IMR-90 (cell line): ENCODE data around the gene HRH1. TPM values are rescaled to one million over a fixed set of nuclear protein-coding genes. Genes with fewer than 3 reads are reported as not detected.

Experiments
- ATAC-seq: fragments of 200-7000 bp; cut with Tn5 transposase; 2 replicates; pipeline ENCODE4 v1.9.1; 2020; ENCODE audit warnings: low read depth, mild to moderate bottlenecking, moderate library complexity
- BruUV-seq: library from RNA; stranded (reverse); fragments of 400-500 nt; replicated peaks from 2 replicates; lab custom pipeline; 2021; lab: Mats Ljungman, UMichigan
- CTCF ChIA-PET: fragments of 300-600 bp; formaldehyde crosslinking; extraction: SDS; loops from one replicate; lab custom pipeline; 2021; ENCODE audit warnings: antibody characterized with exemption; lab: Yijun Ruan, JAX
- POLR2A ChIA-PET: fragments of 300-600 bp; sonication (Branson Sonifier 250); formaldehyde crosslinking; loops from one replicate; lab custom pipeline; 2022; ENCODE audit warnings: antibody characterized with exemption; ENCODE audit not compliant: unreplicated experiment; lab: Charles Lee
- DNase-seq: peaks from one replicate; pipeline ENCODE4 v3.0.0; 2013
- H2AFZ ChIP-seq: replicated peaks from 2 replicates; pipeline ENCODE3; 2013; ENCODE audit warnings: low read length, mild to moderate bottlenecking; ENCODE audit not compliant: poor library complexity
- H2AK5ac ChIP-seq: 2 replicates; pipeline ENCODE4 v1.6.1; 2013; ENCODE audit warnings: low read depth, low read length, inconsistent platforms
- H2AK9ac ChIP-seq: replicated peaks from 2 replicates; pipeline ENCODE3; 2013; ENCODE audit warnings: mild to moderate bottlenecking, low read depth, low read length, moderate library complexity; ENCODE audit not compliant: poor library complexity
- H2BK120ac ChIP-seq: 2 replicates; pipeline ENCODE4 v1.6.1; 2013; ENCODE audit warnings: low read depth, low read length, inconsistent platforms
- H2BK15ac ChIP-seq: 3 replicates; pipeline ENCODE4 v1.6.1; 2013; ENCODE audit warnings: low read depth, low read length, inconsistent platforms
- H2BK20ac ChIP-seq: 2 replicates; pipeline ENCODE4 v1.6.1; 2013; ENCODE audit warnings: low read depth, mild to moderate bottlenecking, inconsistent platforms, low read length, moderate library complexity
- H2BK5ac ChIP-seq: 2 replicates; pipeline ENCODE4 v1.6.1; 2013; ENCODE audit warnings: mild to moderate bottlenecking, low read depth, low read length, inconsistent platforms; ENCODE audit not compliant: poor library complexity, severe bottlenecking
- H3K14ac ChIP-seq: replicated peaks from 2 replicates; pipeline ENCODE4 v1.6.1; 2013; ENCODE audit warnings: low read depth, low read length, inconsistent platforms
- H3K18ac ChIP-seq: 2 replicates; pipeline ENCODE4 v1.6.1; 2013; ENCODE audit warnings: low read depth, low read length, control low read depth
- H3K23ac ChIP-seq: 2 replicates; pipeline ENCODE4 v1.6.1; 2013; ENCODE audit warnings: low read depth, low read length, inconsistent platforms
- H3K27ac ChIP-seq: 2 replicates; pipeline ENCODE4 v1.5.1; 2013; ENCODE audit warnings: mild to moderate bottlenecking, control low read depth, low read length; ENCODE audit not compliant: insufficient read depth
- H3K27me3 ChIP-seq: 2 replicates; pipeline ENCODE4 v1.6.1; 2013; ENCODE audit warnings: low read length; ENCODE audit not compliant: control insufficient read depth, insufficient read depth
- H3K36me3 ChIP-seq: 2 replicates; pipeline ENCODE4 v1.6.1; 2013; ENCODE audit warnings: low read length, mixed read lengths; ENCODE audit not compliant: control insufficient read depth, insufficient read depth
- H3K4ac ChIP-seq: 2 replicates; pipeline ENCODE4 v1.6.1; 2013; ENCODE audit warnings: low read depth, low read length, inconsistent platforms
- H3K4me1 ChIP-seq: 2 replicates; pipeline ENCODE4 v1.6.1; 2013; ENCODE audit warnings: low read length, mixed read lengths; ENCODE audit not compliant: control insufficient read depth, insufficient read depth
- H3K4me2 ChIP-seq: 2 replicates; pipeline ENCODE4 v1.6.1; 2013; ENCODE audit warnings: low read depth, mild to moderate bottlenecking, control low read depth, low read length, moderate library complexity
- H3K4me3 ChIP-seq: 2 replicates; pipeline ENCODE4 v1.5.1; 2013; ENCODE audit warnings: low read depth, mild to moderate bottlenecking, control low read depth, low read length, moderate library complexity; ENCODE audit not compliant: insufficient read depth
- H3K56ac ChIP-seq: 2 replicates; pipeline ENCODE4 v1.6.1; 2013; ENCODE audit warnings: low read length, inconsistent platforms; ENCODE audit not compliant: insufficient read depth; ENCODE audit errors: extremely low read depth
- H3K79me1 ChIP-seq, 2 experiments: 2 replicates each; pipeline ENCODE4 v1.6.1; 2013; ENCODE audit warnings: low read length in 2 of 2, inconsistent platforms in 1 of 2, low read depth in 1 of 2
- H3K9ac ChIP-seq: 2 replicates; pipeline ENCODE4 v1.6.1; 2013; ENCODE audit warnings: low read depth, low read length, control low read depth
- H3K9me1 ChIP-seq: 2 replicates; pipeline ENCODE4 v1.6.1; 2013; ENCODE audit warnings: low read length, inconsistent platforms; ENCODE audit not compliant: insufficient read depth
- H3K9me3 ChIP-seq: 2 replicates; pipeline ENCODE4 v1.6.1; 2013; ENCODE audit warnings: low read length; ENCODE audit not compliant: control insufficient read depth, insufficient read depth
- H4K20me1 ChIP-seq: 2 replicates; pipeline ENCODE4 v1.6.1; 2013; ENCODE audit warnings: low read length, inconsistent platforms; ENCODE audit not compliant: insufficient read depth
- H4K5ac ChIP-seq: 2 replicates; pipeline ENCODE4 v1.6.1; 2013; ENCODE audit warnings: mild to moderate bottlenecking, low read depth, low read length, control low read depth
- H4K8ac ChIP-seq, 2 experiments: 2 replicates each; pipeline ENCODE4 v1.6.1; 2013; ENCODE audit warnings: low read depth in 2 of 2, low read length in 2 of 2, control low read depth in 1 of 2, inconsistent platforms in 1 of 2
- H4K91ac ChIP-seq: 2 replicates; pipeline ENCODE4 v1.6.1; 2013; ENCODE audit warnings: low read depth, low read length, inconsistent platforms; ENCODE audit not compliant: insufficient read depth
- CHD1 ChIP-seq: IDR thresholded peaks from 2 replicates; pipeline ENCODE4 v1.6.1; 2012; ENCODE audit warnings: low read depth, low read length, improper control_type of control experiment
- FOS ChIP-seq: fragments of 150-350 bp; IDR thresholded peaks from 2 replicates; pipeline ENCODE4 v1.6.1; 2016; ENCODE audit warnings: low read depth, low read length
- MAZ ChIP-seq: IDR thresholded peaks from 2 replicates; pipeline ENCODE4 v1.6.1; 2012; ENCODE audit warnings: low read depth, mild to moderate bottlenecking, low read length, improper control_type of control experiment, moderate library complexity, borderline replicate concordance
- POLR2A ChIP-seq: IDR thresholded peaks from 2 replicates; pipeline ENCODE4 v1.6.1; 2012; ENCODE audit warnings: mild to moderate bottlenecking, low read depth, low read length
- RAD21 ChIP-seq: IDR thresholded peaks from 2 replicates; pipeline ENCODE4 v1.6.1; 2012; ENCODE audit warnings: low read length, improper control_type of control experiment
- RCOR1 ChIP-seq: IDR thresholded peaks from 2 replicates; pipeline ENCODE4 v1.6.1; 2012; ENCODE audit warnings: mild to moderate bottlenecking, low read length, improper control_type of control experiment; ENCODE audit not compliant: insufficient replicate concordance
- WGBS, 2 experiments: methylation state at CpG; one replicate each; pipeline versions ENCODE4 v1.1.5 to v1.1.7; 2013; ENCODE audit warnings: missing lambda C conversion rate in 2 of 2; ENCODE audit not compliant: insufficient read length in 1 of 2; ENCODE audit errors: extremely low coverage in 2 of 2; 5-methylcytosine and 5-hydroxymethylcytosine counted together
- dilution Hi-C: fragments of 300-500 bp; cut with HindIII; formaldehyde crosslinking; loops from one replicate; pipeline ENCODE4 v1.14.3; 2018; ENCODE audit warnings: low sequenced_read_pairs; ENCODE audit not compliant: unreplicated experiment
- in situ Hi-C: fragments of 300-500 bp; cut with MboI; formaldehyde crosslinking; loops from 3 replicates; pipeline ENCODE4 v1.14.3; 2019; ENCODE audit warnings: low sequenced_read_pairs, inconsistent platforms, mixed read lengths
- intact Hi-C: fragments of 100-400 bp; cut with micrococcal nuclease; formaldehyde crosslinking; loops from 2 replicates; pipeline ENCODE4 v1.10.0; 2022
- polyA plus RNA-seq, 3 experiments: library from polyadenylated mRNA; depleted of rRNA; stranded (reverse); fragments of >200 nt; gene quantifications; 2 replicates each; pipeline ENCODE4 v1.2.3, GENCODE V29; 2012; ENCODE audit warnings: low replicate concordance in 1 of 3
- total RNA-seq: library from RNA; depleted of rRNA; stranded (reverse); fragments of >200 nt; gene quantifications from 2 replicates; pipeline ENCODE4 v1.2.3, GENCODE V29; 2012
- TF ChIP-seq, protein P1 (sequence below): conservative IDR thresholded peaks from 2 replicates; pipeline ENCODE4 v1.5.1; 2012; ENCODE audit warnings: mild to moderate bottlenecking, low read depth, low read length, improper control_type of control experiment
- TF ChIP-seq, protein P2 (sequence below): fragments of 150-350 bp; IDR thresholded peaks from 2 replicates; pipeline ENCODE4 v1.6.1; 2016; ENCODE audit warnings: low read depth, mild to moderate bottlenecking, low read length, moderate library complexity, borderline replicate concordance

Gene HRH1
- total and polyA plus RNA-seq, 2 of the 4 experiments (the other 2 are of a cell fraction), result 7.6 to 16.1 TPM

DNA sequence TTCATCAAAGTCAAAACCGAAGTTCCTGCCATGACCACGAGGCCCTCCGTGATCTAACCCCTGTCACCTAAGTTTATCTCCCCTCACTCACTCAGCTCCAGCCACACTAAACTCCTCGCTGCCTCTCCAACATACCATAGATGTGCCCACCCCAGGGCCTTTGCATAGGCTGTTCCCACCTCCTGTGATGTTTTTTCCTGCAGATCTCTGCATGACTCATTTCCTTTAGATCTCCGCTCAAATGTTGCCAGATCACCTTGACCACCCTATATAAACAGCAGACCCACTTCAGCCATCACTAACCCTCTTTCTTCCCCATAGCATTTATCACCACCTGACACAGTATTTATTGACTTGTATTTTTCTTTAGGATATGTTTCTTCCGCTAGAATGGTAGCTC lies 58.5 kb downstream of the HRH1 start:
- peak overlapping the region; percentile 61; the same call in 1 of the 2 replicates for H2AK5ac ChIP-seq
- no peak for TF ChIP-seq MAZ
- TF ChIP-seq FOS, result no peak
- TF ChIP-seq, protein P1, sequence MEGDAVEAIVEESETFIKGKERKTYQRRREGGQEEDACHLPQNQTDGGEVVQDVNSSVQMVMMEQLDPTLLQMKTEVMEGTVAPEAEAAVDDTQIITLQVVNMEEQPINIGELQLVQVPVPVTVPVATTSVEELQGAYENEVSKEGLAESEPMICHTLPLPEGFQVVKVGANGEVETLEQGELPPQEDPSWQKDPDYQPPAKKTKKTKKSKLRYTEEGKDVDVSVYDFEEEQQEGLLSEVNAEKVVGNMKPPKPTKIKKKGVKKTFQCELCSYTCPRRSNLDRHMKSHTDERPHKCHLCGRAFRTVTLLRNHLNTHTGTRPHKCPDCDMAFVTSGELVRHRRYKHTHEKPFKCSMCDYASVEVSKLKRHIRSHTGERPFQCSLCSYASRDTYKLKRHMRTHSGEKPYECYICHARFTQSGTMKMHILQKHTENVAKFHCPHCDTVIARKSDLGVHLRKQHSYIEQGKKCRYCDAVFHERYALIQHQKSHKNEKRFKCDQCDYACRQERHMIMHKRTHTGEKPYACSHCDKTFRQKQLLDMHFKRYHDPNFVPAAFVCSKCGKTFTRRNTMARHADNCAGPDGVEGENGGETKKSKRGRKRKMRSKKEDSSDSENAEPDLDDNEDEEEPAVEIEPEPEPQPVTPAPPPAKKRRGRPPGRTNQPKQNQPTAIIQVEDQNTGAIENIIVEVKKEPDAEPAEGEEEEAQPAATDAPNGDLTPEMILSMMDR, result no peak
- TF ChIP-seq, protein P2, sequence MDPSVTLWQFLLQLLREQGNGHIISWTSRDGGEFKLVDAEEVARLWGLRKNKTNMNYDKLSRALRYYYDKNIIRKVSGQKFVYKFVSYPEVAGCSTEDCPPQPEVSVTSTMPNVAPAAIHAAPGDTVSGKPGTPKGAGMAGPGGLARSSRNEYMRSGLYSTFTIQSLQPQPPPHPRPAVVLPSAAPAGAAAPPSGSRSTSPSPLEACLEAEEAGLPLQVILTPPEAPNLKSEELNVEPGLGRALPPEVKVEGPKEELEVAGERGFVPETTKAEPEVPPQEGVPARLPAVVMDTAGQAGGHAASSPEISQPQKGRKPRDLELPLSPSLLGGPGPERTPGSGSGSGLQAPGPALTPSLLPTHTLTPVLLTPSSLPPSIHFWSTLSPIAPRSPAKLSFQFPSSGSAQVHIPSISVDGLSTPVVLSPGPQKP, result no peak
- no peak for TF ChIP-seq RCOR1
- TF ChIP-seq RAD21, result no peak
- no peak for TF ChIP-seq POLR2A
- no peak for TF ChIP-seq CHD1
- H2BK15ac ChIP-seq, result peak overlapping the region; percentile 46; the same call in 2 of the 3 replicates
- no peak overlapping the region for H3K27ac ChIP-seq
- no peak overlapping the region for H2AK9ac ChIP-seq
- peaks cover 9% of the 10 kb centered on the region; the same call in 1 of the 2 replicates for H4K20me1 ChIP-seq
- 89% methylated on average over 1 of the region's 6 CpGs; no CpG with 5 or more reads in 1 of the 2 experiments for WGBS, 2 experiments
- CTCF ChIA-PET, result no interaction called here
- BruUV-seq, result no TSS peak
- H3K14ac ChIP-seq, result peak overlapping the region; percentile 54; the same call in 1 of the 2 replicates
- peak overlapping the region; percentile 75 for H2BK20ac ChIP-seq
- H4K8ac ChIP-seq, result peak overlapping the region in 1 of 2 experiments; percentile 27; a peak in 1 of 4 replicates
- H3K23ac ChIP-seq, result no peak overlapping the region
- in situ Hi-C loops, result no loop called here
- POLR2A ChIA-PET, result no interaction called here
- peaks cover 20% of the 10 kb centered on the region for H3K9me1 ChIP-seq
- H3K36me3 ChIP-seq, result no peaks in the 10 kb centered on the region
- DNase-seq (no peak), ATAC-seq (no peak)
- no peak overlapping the region for H2BK5ac ChIP-seq
- no peaks in the 10 kb centered on the region for H3K27me3 ChIP-seq
- H3K9me3 ChIP-seq, result no peaks in the 10 kb centered on the region
- intact Hi-C loops, result loop anchor here (5.0 kb wide), 1 partner anchor 150 kb away; no protein-coding TSS in a partner anchor
- H3K56ac ChIP-seq, result no peak overlapping the region
- H3K4me3 ChIP-seq, result no peak overlapping the region
- no peak overlapping the region for H2AFZ ChIP-seq
- H3K4me2 ChIP-seq, result no peak overlapping the region
- H3K18ac ChIP-seq, result peak overlapping the region; percentile 24; the same call in 1 of the 2 replicates
- peak overlapping the region; percentile 72 for H3K4ac ChIP-seq
- no peak overlapping the region; the same call in 1 of the 2 replicates for H4K5ac ChIP-seq
- peak overlapping the region; percentile 81 for H2BK120ac ChIP-seq
- H3K79me1 ChIP-seq, result peaks cover 46 to 78% of the 10 kb centered on the region in 2 experiments
- no peak overlapping the region for H3K9ac ChIP-seq
- H4K91ac ChIP-seq, result peak overlapping the region; percentile 65
- H3K4me1 ChIP-seq, result peaks cover 16% of the 10 kb centered on the region
- dilution Hi-C loops, result no loop called here
